Erythroblast (primary cell): ENCODE data around the gene AR.

Experiments used
- GATA1 ChIP-seq: IDR thresholded peaks from 2 replicates; pipeline ENCODE4 v1.6.1; 2011; ENCODE audit warnings: low read depth, mild to moderate bottlenecking, control low read depth, low read length, moderate library complexity
- POLR2A ChIP-seq: IDR thresholded peaks from 2 replicates; pipeline ENCODE4 v1.6.1; 2011; ENCODE audit warnings: mild to moderate bottlenecking, low read length

DNA sequence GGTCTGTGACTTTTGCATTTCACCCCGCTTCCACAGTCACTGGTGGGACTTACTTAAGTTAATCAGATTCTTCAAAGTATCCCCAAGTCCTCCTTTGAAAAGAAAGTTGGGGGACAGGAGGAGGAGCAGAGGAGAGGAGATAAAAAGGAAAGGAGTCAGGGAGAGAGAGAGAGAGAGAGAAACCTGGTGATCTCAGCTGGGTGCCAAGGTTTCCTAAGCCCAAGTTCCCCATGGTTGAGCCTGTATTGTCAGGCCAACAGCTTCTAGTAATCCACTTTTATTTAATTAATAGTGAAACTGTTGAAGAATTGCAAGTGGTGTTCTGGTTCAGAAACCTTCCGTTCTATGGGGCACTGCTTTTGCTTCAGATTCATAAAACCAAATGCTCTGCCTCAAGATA lies 91.6 kb downstream of the AR start:
- TF ChIP-seq POLR2A (no peak), GATA1 (no peak)
